Small intestine (tissue), 7 donors: ENCODE results near the gene FNIP2. TPM values are rescaled to one million over a fixed set of nuclear protein-coding genes. Genes with fewer than 3 reads are reported as not detected.

Experiments
- DNase-seq, 2 donors: peaks; one replicate each; pipeline versions ENCODE4 v3.0.0 to v3.0.0-alpha.2; 2013
- FAIRE-seq: peaks from 2 replicates; lab custom pipeline; 2012; peaks lifted over from hg19 to GRCh38; lab: Jason Lieb, UNC
- H3K27ac ChIP-seq, 3 donors: one replicate each; pipeline ENCODE4 v1.5.1; 2013; ENCODE audit warnings: low read length in 2 of 3, mild to moderate bottlenecking in 2 of 3, control low read depth in 1 of 3, inconsistent platforms in 1 of 3, low read depth in 1 of 3, moderate library complexity in 1 of 3
- H3K27me3 ChIP-seq, 3 donors: one replicate each; pipeline ENCODE4 v1.6.1; 2013; ENCODE audit warnings: low read length in 3 of 3, inconsistent platforms in 1 of 3; ENCODE audit not compliant: control insufficient read depth in 3 of 3, insufficient read depth in 3 of 3
- H3K36me3 ChIP-seq, 3 donors: one replicate each; pipeline ENCODE4 v1.6.1; 2013; ENCODE audit warnings: low read length in 3 of 3, inconsistent platforms in 1 of 3, low read depth in 1 of 3, mild to moderate bottlenecking in 1 of 3, moderate library complexity in 1 of 3; ENCODE audit not compliant: control insufficient read depth in 3 of 3, insufficient read depth in 2 of 3
- H3K4me1 ChIP-seq, 3 donors: one replicate each; pipeline ENCODE4 v1.6.1; 2013; ENCODE audit warnings: low read length in 2 of 3, inconsistent platforms in 1 of 3, low read depth in 1 of 3, mild to moderate bottlenecking in 1 of 3, moderate library complexity in 1 of 3; ENCODE audit not compliant: control insufficient read depth in 3 of 3, insufficient read depth in 2 of 3
- H3K4me3 ChIP-seq, 3 donors: one replicate each; pipeline ENCODE4 v1.5.1; 2013; ENCODE audit warnings: low read length in 3 of 3, control low read depth in 1 of 3, inconsistent platforms in 1 of 3, low read depth in 1 of 3, mild to moderate bottlenecking in 1 of 3, moderate library complexity in 1 of 3
- H3K9me3 ChIP-seq, 2 donors: one replicate each; pipeline ENCODE4 v1.6.1; 2013; ENCODE audit warnings: low read depth in 1 of 2, low read length in 1 of 2; ENCODE audit not compliant: control insufficient read depth in 2 of 2, insufficient read depth in 1 of 2
- WGBS, 3 donors: extraction: QIAGEN DNeasy Blood & Tissue Kit; methylation state at CpG; one replicate each; pipeline ENCODE4 v1.1.7; 2013; 5-methylcytosine and 5-hydroxymethylcytosine counted together
- polyA plus RNA-seq, 4 donors: library from polyadenylated mRNA; stranded (reverse) in 3 of 4; unstranded in 1 of 4; fragments of 200-250 nt in 3 of 4; fragments of 120-200 nt in 1 of 4; gene quantifications; one replicate each; pipeline versions ENCODE4 v1.2.1 to v1.2.3, GENCODE V29; 2013
- donor health status: healthy with polysubstance abuse.
- donor health status: control.
- donor health status: control.
- donor health status: Bipolar disorder and iron deficiency.
- donor health status: healthy.

The FNIP2 gene
- polyA plus RNA-seq, 4 donors = 3.5 to 25.2 (median 6.7) TPM

GRCh38 chr4:158810487-158811215, 41.8 kb downstream of the FNIP2 start:
- no peaks in the 10 kb centered on the region for H3K36me3 ChIP-seq
- FAIRE-seq (no peak), DNase-seq (peak; percentile 45 to 80)
- H3K27ac ChIP-seq = peak overlapping the region in 2 of 3 donors; percentile 79 to 81
- H3K4me3 ChIP-seq = no peak overlapping the region
- 32 to 55% (median 48%) methylated on average over 3 of the region's 3 CpGs for WGBS, 3 donors
- no peaks in the 10 kb centered on the region for H3K27me3 ChIP-seq
- H3K9me3 ChIP-seq = no peaks in the 10 kb centered on the region
- H3K4me1 ChIP-seq = peaks cover under 1 to 64% (median 15%) of the 10 kb centered on the region in 3 donors

DNA sequence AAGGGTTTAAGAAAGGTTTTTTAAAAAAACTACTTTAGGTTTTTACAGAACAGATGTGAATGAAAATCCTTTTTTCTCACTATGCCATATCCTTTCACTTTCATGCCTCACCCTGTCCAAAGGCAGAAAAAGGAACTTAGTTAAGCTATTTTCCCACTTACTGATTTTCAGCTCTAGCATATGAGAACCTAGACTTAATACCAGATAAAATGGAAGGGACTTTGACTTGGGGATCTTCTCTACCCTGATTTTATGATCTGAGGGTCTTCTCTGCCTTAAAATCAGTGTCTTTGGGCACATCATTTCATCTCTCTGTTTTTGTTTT, 42.4 kb downstream of the FNIP2 start:
- DNase-seq = no peak
- peaks cover 0 to 59% (median 13%) of the 10 kb centered on the region in 3 donors for H3K4me1 ChIP-seq
- H3K27ac ChIP-seq = peak overlapping the region in 1 of 3 donors; percentile 81
- no peak overlapping the region for H3K4me3 ChIP-seq
- FAIRE-seq = no peak
- H3K27me3 ChIP-seq = no peaks in the 10 kb centered on the region
- no peaks in the 10 kb centered on the region for H3K9me3 ChIP-seq
- no peaks in the 10 kb centered on the region for H3K36me3 ChIP-seq

- Histone ChIP-seq H3K4me3 (no peak overlapping the region), H3K27ac (peak overlapping the region in 2 of 3 donors; percentile 76 to 81), H3K4me1 (peaks cover 0 to 54% (median 13%) of the 10 kb centered on the region in 3 donors), H3K27me3 (no peaks in the 10 kb centered on the region), H3K36me3 (no peaks in the 10 kb centered on the region), H3K9me3 (no peaks in the 10 kb centered on the region)
- DNase-seq (peak in 1 of 2 donors; percentile 62), FAIRE-seq (no peak)
- WGBS, 3 donors = 38 to 62% (median 50%) methylated on average over 6 of the region's 6 CpGs
These were observed 42.9 kb downstream of the FNIP2 start for GRCh38 chr4:158811704-158812103.

DNA sequence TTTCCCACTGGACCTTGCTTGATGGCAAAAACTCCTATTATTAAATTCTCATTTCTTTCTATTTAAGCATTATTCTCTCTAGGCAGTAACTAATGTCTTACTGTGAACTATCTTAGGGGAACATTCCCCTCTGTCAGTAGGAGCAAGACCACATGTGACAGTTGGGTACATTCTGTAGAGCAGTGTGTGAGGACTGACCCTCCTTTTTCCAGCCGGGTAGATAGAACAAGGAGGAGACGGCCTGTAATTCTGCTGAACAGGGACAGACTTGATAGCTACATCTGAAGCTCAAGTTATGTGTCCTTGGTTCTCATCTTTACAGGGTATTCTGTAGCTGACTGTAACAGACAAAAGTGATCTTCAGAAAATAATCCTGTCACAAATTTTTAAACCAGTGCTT, 43.3 kb downstream of the FNIP2 start:
- no peak overlapping the region for H3K4me3 ChIP-seq
- WGBS, 3 donors = 81 to 91% (median 82%) methylated on average over 2 of the region's 2 CpGs
- H3K27ac ChIP-seq = peak overlapping the region in 2 of 3 donors; percentile 76 to 81
- FAIRE-seq (no peak), DNase-seq (no peak)
- peaks cover 0 to 52% (median 13%) of the 10 kb centered on the region in 3 donors for H3K4me1 ChIP-seq
- no peaks in the 10 kb centered on the region for H3K36me3 ChIP-seq
- no peaks in the 10 kb centered on the region for H3K27me3 ChIP-seq
- H3K9me3 ChIP-seq = no peaks in the 10 kb centered on the region

GRCh38 chr4:158812543-158812942, 43.7 kb downstream of the FNIP2 start:
- H3K36me3 ChIP-seq = no peaks in the 10 kb centered on the region
- no peak for FAIRE-seq
- no peak for DNase-seq
- H3K9me3 ChIP-seq = no peaks in the 10 kb centered on the region
- peak overlapping the region in 1 of 3 donors; percentile 81 for H3K27ac ChIP-seq
- H3K4me1 ChIP-seq = peaks cover 0 to 51% (median 13%) of the 10 kb centered on the region in 3 donors
- no peak overlapping the region for H3K4me3 ChIP-seq
- H3K27me3 ChIP-seq = no peaks in the 10 kb centered on the region

DNA sequence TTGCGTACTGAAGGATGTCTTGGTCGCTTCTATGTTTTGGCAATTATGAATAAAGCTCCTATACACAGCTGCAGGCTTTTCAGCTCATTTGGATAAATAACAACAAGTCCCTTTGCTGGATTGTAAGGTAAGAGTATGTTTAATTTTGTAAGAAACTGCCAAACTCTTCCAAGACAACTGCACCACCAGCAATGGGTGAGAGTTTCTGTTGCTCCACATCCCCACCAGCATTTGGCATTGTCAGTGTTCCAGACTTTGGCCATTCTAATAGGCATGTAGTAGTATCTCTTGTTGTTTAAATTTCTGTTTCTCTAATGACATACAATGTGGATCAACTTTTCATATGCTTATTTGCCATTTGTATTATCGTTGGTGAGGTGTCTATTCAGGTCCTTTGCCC, 44.3 kb downstream of the FNIP2 start:
- peaks cover 2 to 52% (median 16%) of the 10 kb centered on the region in 3 donors for H3K4me1 ChIP-seq
- 90 to 96% (median 93%) methylated on average over 3 of the region's 3 CpGs for WGBS, 3 donors
- DNase-seq (no peak), FAIRE-seq (no peak)
- H3K36me3 ChIP-seq = no peaks in the 10 kb centered on the region
- H3K4me3 ChIP-seq = no peak overlapping the region
- H3K9me3 ChIP-seq = no peaks in the 10 kb centered on the region
- H3K27ac ChIP-seq = peak overlapping the region in 1 of 3 donors; percentile 81
- no peaks in the 10 kb centered on the region for H3K27me3 ChIP-seq

GRCh38 chr4:158814207-158814606, 45.4 kb downstream of the FNIP2 start:
- H3K4me1 ChIP-seq = peaks cover 2 to 50% (median 16%) of the 10 kb centered on the region in 3 donors
- H3K36me3 ChIP-seq = no peaks in the 10 kb centered on the region
- no peaks in the 10 kb centered on the region for H3K9me3 ChIP-seq
- no peak for FAIRE-seq
- 60 to 74% (median 63%) methylated on average over 3 of the region's 3 CpGs for WGBS, 3 donors
- H3K27me3 ChIP-seq = no peaks in the 10 kb centered on the region
- no peak overlapping the region for H3K27ac ChIP-seq
- H3K4me3 ChIP-seq = no peak overlapping the region
- no peak for DNase-seq

DNA sequence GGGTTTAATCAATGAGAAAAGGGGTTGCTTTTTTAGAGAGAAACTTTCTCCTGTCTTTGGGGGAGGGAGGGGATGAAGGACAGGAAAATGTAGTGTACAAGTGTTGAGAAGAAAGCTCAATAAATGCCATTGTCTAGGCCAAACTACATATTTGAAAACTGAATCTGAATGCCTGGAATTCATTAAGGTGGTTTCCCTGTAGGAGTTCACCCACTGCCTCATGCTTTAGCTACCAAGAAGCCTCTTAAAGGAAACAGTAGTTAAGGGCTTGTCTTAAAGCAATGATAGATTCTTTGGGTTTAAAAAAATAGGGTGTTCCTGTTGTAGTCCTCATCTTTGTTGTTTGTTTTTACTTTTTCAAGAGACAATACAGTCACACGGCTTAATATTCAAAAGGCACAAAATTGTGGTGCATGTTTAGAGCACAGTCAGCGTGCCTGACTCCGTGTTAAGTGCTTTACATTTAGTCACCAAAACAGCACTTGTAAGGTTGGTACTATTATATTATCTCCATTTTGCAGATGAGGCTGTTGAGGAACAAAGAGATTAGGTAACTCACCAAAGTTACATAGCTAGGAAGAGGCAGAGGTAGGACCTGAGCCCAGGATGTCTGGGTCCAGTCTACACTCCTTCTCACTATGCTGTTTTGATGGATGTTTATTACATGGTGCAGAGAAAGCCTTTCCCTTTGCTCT, 46.0 kb downstream of the FNIP2 start:
- H3K27ac ChIP-seq = no peak overlapping the region
- H3K4me3 ChIP-seq = no peak overlapping the region
- FAIRE-seq = no peak
- H3K36me3 ChIP-seq = no peaks in the 10 kb centered on the region
- H3K27me3 ChIP-seq = no peaks in the 10 kb centered on the region
- no peaks in the 10 kb centered on the region for H3K9me3 ChIP-seq
- 85 to 94% (median 92%) methylated on average over 3 of the region's 3 CpGs for WGBS, 3 donors
- peaks cover 4 to 50% (median 13%) of the 10 kb centered on the region in 3 donors for H3K4me1 ChIP-seq
- no peak for DNase-seq
